AG04450 (cell line): ENCODE results near the gene ZFYVE1. TPM values are rescaled to one million over a fixed set of nuclear protein-coding genes. Genes with fewer than 3 reads are reported as not detected.

ENCODE experiments used
- CTCF ChIA-PET: fragments of 300-600, 350-600 bp; formaldehyde crosslinking; extraction: SDS; loops from one replicate; lab custom pipeline; 2022; ENCODE audit warnings: antibody characterized with exemption, inconsistent platforms; lab: Charles Lee
- POLR2A ChIA-PET: fragments of 350-600 bp; formaldehyde crosslinking; extraction: SDS; loops from one replicate; lab custom pipeline; 2021; ENCODE audit warnings: antibody characterized with exemption, inconsistent platforms; lab: Yijun Ruan, JAX
- DNase-seq: peaks from one replicate; pipeline ENCODE4 v3.0.0-alpha.2; 2011; ENCODE audit warnings: low read depth, low spot score
- H3K27ac ChIP-seq: one replicate; pipeline ENCODE4 v1.5.1; 2012; ENCODE audit warnings: low read depth, low read length, control low read depth
- H3K27me3 ChIP-seq: one replicate; pipeline ENCODE4 v1.6.0; 2012; ENCODE audit warnings: low read length; ENCODE audit not compliant: control insufficient read depth, insufficient read depth
- H3K4me3 ChIP-seq: 2 replicates; pipeline ENCODE4 v1.5.1; 2011; ENCODE audit warnings: mild to moderate bottlenecking, low read depth, low read length, control low read depth
- H3K9me3 ChIP-seq: 2 replicates; pipeline ENCODE4 v1.5.1; 2012; ENCODE audit warnings: low read length; ENCODE audit not compliant: control insufficient read depth, insufficient read depth
- polyA plus RNA-seq: library from polyadenylated mRNA; depleted of rRNA; stranded (reverse); fragments of >200 nt; gene quantifications from 2 replicates; pipeline ENCODE4 v1.2.3, GENCODE V29; 2011
- TF ChIP-seq, protein P1 (sequence below): IDR thresholded peaks from 2 replicates; pipeline ENCODE4 v1.5.1; 2011; ENCODE audit warnings: low read depth, low read length, control low read depth, inconsistent platforms

ZFYVE1 gene
- polyA plus RNA-seq, 1 experiment: 27.4 TPM

- no peak for DNase-seq
- Histone ChIP-seq H3K9me3 (no peaks in the 10 kb centered on the region), H3K27ac (no peak overlapping the region), H3K27me3 (no peaks in the 10 kb centered on the region), H3K4me3 (no peak overlapping the region)
- TF ChIP-seq, protein P1, sequence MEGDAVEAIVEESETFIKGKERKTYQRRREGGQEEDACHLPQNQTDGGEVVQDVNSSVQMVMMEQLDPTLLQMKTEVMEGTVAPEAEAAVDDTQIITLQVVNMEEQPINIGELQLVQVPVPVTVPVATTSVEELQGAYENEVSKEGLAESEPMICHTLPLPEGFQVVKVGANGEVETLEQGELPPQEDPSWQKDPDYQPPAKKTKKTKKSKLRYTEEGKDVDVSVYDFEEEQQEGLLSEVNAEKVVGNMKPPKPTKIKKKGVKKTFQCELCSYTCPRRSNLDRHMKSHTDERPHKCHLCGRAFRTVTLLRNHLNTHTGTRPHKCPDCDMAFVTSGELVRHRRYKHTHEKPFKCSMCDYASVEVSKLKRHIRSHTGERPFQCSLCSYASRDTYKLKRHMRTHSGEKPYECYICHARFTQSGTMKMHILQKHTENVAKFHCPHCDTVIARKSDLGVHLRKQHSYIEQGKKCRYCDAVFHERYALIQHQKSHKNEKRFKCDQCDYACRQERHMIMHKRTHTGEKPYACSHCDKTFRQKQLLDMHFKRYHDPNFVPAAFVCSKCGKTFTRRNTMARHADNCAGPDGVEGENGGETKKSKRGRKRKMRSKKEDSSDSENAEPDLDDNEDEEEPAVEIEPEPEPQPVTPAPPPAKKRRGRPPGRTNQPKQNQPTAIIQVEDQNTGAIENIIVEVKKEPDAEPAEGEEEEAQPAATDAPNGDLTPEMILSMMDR: no peak
- ChIA-PET POLR2A (no interaction called here), CTCF (interaction anchor here (0.9 to 2.9 kb wide), 3 partner anchors 428 to 430 kb away, joined by 3 to 25 read pairs (median 3); no protein-coding TSS in a partner anchor)
These were observed 83.0 kb downstream of the ZFYVE1 start for GRCh38 chr14:72943876-72944430.

GRCh38 chr14:72942934-72943333 lies 84.0 kb downstream of the ZFYVE1 start:
- Histone ChIP-seq H3K27me3 (no peaks in the 10 kb centered on the region), H3K9me3 (no peaks in the 10 kb centered on the region), H3K4me3 (no peak overlapping the region), H3K27ac (no peak overlapping the region)
- no peak for DNase-seq
- POLR2A ChIA-PET: no interaction called here
- CTCF ChIA-PET: interaction anchor here (0.9 to 2.9 kb wide), 2 partner anchors 427 to 429 kb away, joined by 3 to 25 read pairs; no protein-coding TSS in a partner anchor
- TF ChIP-seq, protein P1: no peak

DNA sequence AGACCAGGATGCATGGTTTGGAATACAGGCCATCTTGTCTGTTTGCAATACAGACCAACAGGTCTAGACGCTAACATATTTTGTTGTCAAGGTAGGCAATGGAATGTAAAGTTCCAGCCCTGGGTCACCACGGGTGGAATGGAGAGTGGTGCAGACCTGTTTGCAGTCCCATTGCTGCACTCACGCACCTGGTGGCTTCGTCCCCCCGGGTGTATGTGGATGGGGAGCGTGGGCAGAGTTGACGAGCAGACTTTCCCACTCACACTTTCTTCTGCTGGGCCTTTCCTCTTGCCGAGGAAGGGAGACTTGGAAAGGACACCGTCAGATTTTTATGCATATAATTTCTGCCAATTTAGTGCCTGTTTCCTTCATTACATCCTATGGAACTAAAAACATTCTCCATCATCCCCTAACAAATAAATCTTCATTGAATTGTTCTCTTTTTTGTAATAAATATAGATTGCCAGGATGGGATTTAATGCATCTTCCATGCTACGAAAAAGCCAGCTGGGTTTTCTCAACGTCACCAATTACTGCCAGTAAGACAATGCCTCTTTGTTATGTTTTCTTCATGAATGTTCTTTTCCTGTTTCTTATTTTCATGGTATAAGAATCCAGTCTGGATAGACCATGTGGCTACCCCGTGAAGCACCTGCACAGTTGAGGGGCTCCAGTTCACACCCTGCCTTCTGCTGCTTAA lies 85.5 kb downstream of the ZFYVE1 start:
- TF ChIP-seq, protein P1: no peak
- Histone ChIP-seq H3K27me3 (no peaks in the 10 kb centered on the region), H3K9me3 (no peaks in the 10 kb centered on the region), H3K4me3 (no peak overlapping the region), H3K27ac (no peak overlapping the region)
- CTCF ChIA-PET: interaction anchor here (2.9 kb wide), 1 partner anchor 428 kb away, joined by 25 read pairs; no protein-coding TSS in a partner anchor
- no peak for DNase-seq
- POLR2A ChIA-PET: no interaction called here

GRCh38 chr14:72939630-72940029 lies 87.3 kb downstream of the ZFYVE1 start:
- ChIA-PET CTCF (interaction anchor here (0.7 to 1.1 kb wide), 3 partner anchors 10 to 422 kb away, joined by 3 to 9 read pairs (median 4); no protein-coding TSS in a partner anchor), POLR2A (no interaction called here)
- no peak for DNase-seq
- Histone ChIP-seq H3K9me3 (no peaks in the 10 kb centered on the region), H3K27ac (no peak overlapping the region), H3K4me3 (no peak overlapping the region), H3K27me3 (no peaks in the 10 kb centered on the region)
- TF ChIP-seq, protein P1: no peak

GRCh38 chr14:72932893-72933292 lies 94.0 kb downstream of the ZFYVE1 start:
- TF ChIP-seq, protein P1: no peak
- DNase-seq: no peak
- Histone ChIP-seq H3K27ac (no peak overlapping the region), H3K9me3 (peaks cover 4% of the 10 kb centered on the region; the same call in 1 of the 2 replicates), H3K4me3 (no peak overlapping the region), H3K27me3 (no peaks in the 10 kb centered on the region)
- ChIA-PET CTCF (interaction anchor here (1.5 kb wide), 1 partner anchor 15 kb away, joined by 4 read pairs; no protein-coding TSS in a partner anchor), POLR2A (interaction anchor here (0.7 kb wide), 1 partner anchor 95 kb away, joined by 3 read pairs; no protein-coding TSS in a partner anchor)
